Transverse colon (tissue), 4 donors: ENCODE data around the gene PROM2. TPM values are rescaled to one million over a fixed set of nuclear protein-coding genes. Genes with fewer than 3 reads are reported as not detected.
A peak's percentile ranks its signal among the peaks of the same experiment; 100 is the strongest.

Experiments
- DNase-seq: peaks from one replicate; pipeline ENCODE4 v3.0.0-alpha.2; 2019
- H3K27ac ChIP-seq, 4 donors: fragments of 200-600 bp; sonication (generic); 2 replicates each; pipeline ENCODE4 v1.5.1; 2016 to 2018; ENCODE audit warnings: inconsistent platforms in 4 of 4
- H3K27me3 ChIP-seq: fragments of 200-600 bp; sonication (generic); 2 replicates; pipeline ENCODE4 v1.5.1; 2017; ENCODE audit warnings: inconsistent platforms
- H3K36me3 ChIP-seq, 4 donors: fragments of 200-600 bp; sonication (generic); 2 replicates each; pipeline ENCODE4 v1.5.1; 2017 to 2019; ENCODE audit warnings: inconsistent platforms in 4 of 4
- H3K4me1 ChIP-seq, 4 donors: fragments of 200-600 bp; sonication (generic); 2 replicates each; pipeline ENCODE4 v1.5.1; 2017 to 2020; ENCODE audit warnings: inconsistent platforms in 4 of 4
- H3K4me3 ChIP-seq, 4 donors: fragments of 200-600 bp; sonication (generic); 1 replicate in 1 of 4; 2 replicates in 3 of 4; pipeline versions ENCODE4 v1.5.1 to v1.6.1; 2017 to 2019; ENCODE audit warnings: inconsistent platforms in 4 of 4
- H3K9me3 ChIP-seq, 2 donors: fragments of 200-600 bp; sonication (generic); 2 replicates each; pipeline ENCODE4 v1.5.1; 2017 to 2019; ENCODE audit warnings: inconsistent platforms in 2 of 2
- CTCF ChIP-seq, 5 experiments: fragments of 200-600 bp in 3 of 5; fragments of 450-650 bp in 2 of 5; sonication (generic) in 3 of 5; IDR thresholded peaks; 1 replicate in 2 of 5; 2 replicates in 3 of 5; pipeline ENCODE4 v1.5.1; 2016 to 2017; ENCODE audit warnings: antibody characterized with exemption in 5 of 5, inconsistent platforms in 3 of 5, mild to moderate bottlenecking in 2 of 5, moderate library complexity in 1 of 5
- EP300 ChIP-seq: sonication (generic); formaldehyde crosslinking; IDR thresholded peaks from one replicate; pipeline ENCODE4 v1.6.1; 2017; ENCODE audit warnings: antibody characterized with exemption, low read depth
- POLR2A ChIP-seq: fragments of 450-650 bp; IDR thresholded peaks from one replicate; pipeline ENCODE4 v1.6.1; 2016; ENCODE audit warnings: antibody characterized with exemption, mild to moderate bottlenecking, moderate library complexity
- POLR2AphosphoS5 ChIP-seq, 3 donors: sonication (generic); formaldehyde crosslinking; IDR thresholded peaks; one replicate each; pipeline ENCODE4 v1.6.1; 2016; ENCODE audit warnings: antibody characterized with exemption in 3 of 3
- WGBS, 2 donors: methylation state at CpG; one replicate each; pipeline ENCODE4 v1.1.5; 2018; ENCODE audit warnings: low coverage in 1 of 2; 5-methylcytosine and 5-hydroxymethylcytosine counted together
- in situ Hi-C, 4 donors: fragments of 200-750 bp; cut with MboI; loops; one replicate each; pipeline versions ENCODE4 v1.15.0 to v1.15.1; 2017; ENCODE audit warnings: low sequenced_read_pairs in 3 of 4, low pct_ligation_motif_present in 1 of 4, low pct_unique_long_range_greater_than_20kb in 1 of 4
- intact Hi-C: fragments of 100-400 bp; cut with DNase I; formaldehyde crosslinking; loops from one replicate; pipeline ENCODE4 v1.15.1; 2023; ENCODE audit warnings: low total_unique reads
- total RNA-seq, 4 donors: library from RNA; depleted of rRNA; stranded (reverse); fragments of >200 nt; gene quantifications; one replicate each; pipeline ENCODE4 v1.1.0, GENCODE V29; 2016

Gene PROM2
- total RNA-seq, 4 donors from 2014 or later = 20.2 to 46.6 (median 28.6) TPM

GRCh38 chr2:95297639-95298395, 23.6 kb downstream of the PROM2 start:
- no peak for TF ChIP-seq POLR2AphosphoS5 (IDR thresholded peaks at IDR 0.05)
- no peak for TF ChIP-seq POLR2A
- no peak for TF ChIP-seq CTCF (IDR thresholded peaks at IDR 0.05)
- H3K4me1 ChIP-seq = peaks cover 0 to 9% (median 2%) of the 10 kb centered on the region in 4 donors
- peaks cover 4% of the 10 kb centered on the region for H3K27me3 ChIP-seq
- WGBS, 2 donors = 33 to 45% methylated on average over 3 to 11 of the region's 11 CpGs
- intact Hi-C loops (no loop called here), in situ Hi-C loops (no loop called here)
- DNase-seq = no peak
- no peaks in the 10 kb centered on the region for H3K36me3 ChIP-seq
- H3K27ac ChIP-seq = no peak overlapping the region
- H3K9me3 ChIP-seq = no peaks in the 10 kb centered on the region
- H3K4me3 ChIP-seq = peak overlapping the region in 1 of 4 donors; percentile 16

GRCh38 chr2:95298486-95299111, 24.4 kb downstream of the PROM2 start:
- H3K4me1 ChIP-seq = peaks cover 0 to 9% (median 2%) of the 10 kb centered on the region in 4 donors
- H3K4me3 ChIP-seq = no peak overlapping the region
- in situ Hi-C loops (no loop called here), intact Hi-C loops (no loop called here)
- no peak overlapping the region for H3K27ac ChIP-seq
- peaks cover 4% of the 10 kb centered on the region for H3K27me3 ChIP-seq
- no peaks in the 10 kb centered on the region for H3K36me3 ChIP-seq
- DNase-seq = no peak
- no peak for TF ChIP-seq POLR2AphosphoS5 (IDR thresholded peaks at IDR 0.05)
- TF ChIP-seq EP300 = no peak
- TF ChIP-seq POLR2A = no peak
- TF ChIP-seq CTCF (IDR thresholded peaks at IDR 0.05) = no peak
- no peaks in the 10 kb centered on the region for H3K9me3 ChIP-seq
- WGBS, 2 donors = 43 to 78% methylated on average over 1 to 9 of the region's 9 CpGs

- 61 to 90% methylated on average over 2 to 7 of the region's 9 CpGs for WGBS, 2 donors
- intact Hi-C loops = no loop called here
- no peak overlapping the region for H3K27ac ChIP-seq
- peaks cover 0 to 9% (median 3%) of the 10 kb centered on the region in 4 donors for H3K4me1 ChIP-seq
- peaks cover 4% of the 10 kb centered on the region for H3K27me3 ChIP-seq
- no peak overlapping the region for H3K4me3 ChIP-seq
- DNase-seq = no peak
- TF ChIP-seq CTCF (IDR thresholded peaks at IDR 0.05) (no peak), POLR2AphosphoS5 (IDR thresholded peaks at IDR 0.05) (no peak), POLR2A (no peak), EP300 (no peak)
- in situ Hi-C loops = no loop called here
- H3K36me3 ChIP-seq = no peaks in the 10 kb centered on the region
- no peaks in the 10 kb centered on the region for H3K9me3 ChIP-seq
Observed at GRCh38 chr2:95299961-95300360, 25.7 kb downstream of the PROM2 start.

- H3K4me3 ChIP-seq = no peak overlapping the region
- intact Hi-C loops (no loop called here), in situ Hi-C loops (no loop called here)
- H3K9me3 ChIP-seq = no peaks in the 10 kb centered on the region
- no peaks in the 10 kb centered on the region for H3K36me3 ChIP-seq
- WGBS, 2 donors = 34% methylated on average over 11 of the region's 11 CpGs; no CpG with 5 or more reads in 1 of the 2 donors
- TF ChIP-seq CTCF (IDR thresholded peaks at IDR 0.05) = no peak
- no peak for TF ChIP-seq EP300
- no peak for TF ChIP-seq POLR2A
- TF ChIP-seq POLR2AphosphoS5 (IDR thresholded peaks at IDR 0.05) = no peak
- H3K27me3 ChIP-seq = peaks cover 4% of the 10 kb centered on the region
- H3K27ac ChIP-seq = no peak overlapping the region
- DNase-seq = peak; percentile 31
- H3K4me1 ChIP-seq = peaks cover 0 to 13% (median 5%) of the 10 kb centered on the region in 4 donors
Observed at GRCh38 chr2:95300450-95300849, 26.2 kb downstream of the PROM2 start.
